Mononuclear cell (primary cell): ENCODE results near the gene TSC2. TPM values are rescaled to one million over a fixed set of nuclear protein-coding genes. Genes with fewer than 3 reads are reported as not detected.
"Not testable (repeated sequence)": the region's sequence is repeated elsewhere in the genome, so short reads cannot be mapped to it uniquely, and the experiment has no call there.

Source experiments
- H3K27me3 ChIP-seq: 2 replicates; pipeline ENCODE4 v1.6.0; 2011; ENCODE audit warnings: low read length, control low read depth; ENCODE audit not compliant: insufficient read depth
- H3K4me1 ChIP-seq: 2 replicates; pipeline ENCODE4 v1.5.1; 2011; ENCODE audit warnings: mild to moderate bottlenecking, low read length, control low read depth; ENCODE audit not compliant: insufficient read depth
- H3K4me3 ChIP-seq: 2 replicates; pipeline ENCODE4 v1.5.1; 2011; ENCODE audit warnings: mild to moderate bottlenecking, low read length, moderate library complexity
- H3K9me3 ChIP-seq: 2 replicates; pipeline ENCODE4 v1.5.1; 2011; ENCODE audit warnings: low read depth, mild to moderate bottlenecking, control low read depth, low read length
- total RNA-seq: library from RNA; depleted of rRNA; stranded (reverse); fragments of >200 nt; gene quantifications from one replicate; pipeline ENCODE4 v1.2.3, GENCODE V29; 2012

Gene TSC2
- total RNA-seq, 1 donor = 28.3 TPM

DNA sequence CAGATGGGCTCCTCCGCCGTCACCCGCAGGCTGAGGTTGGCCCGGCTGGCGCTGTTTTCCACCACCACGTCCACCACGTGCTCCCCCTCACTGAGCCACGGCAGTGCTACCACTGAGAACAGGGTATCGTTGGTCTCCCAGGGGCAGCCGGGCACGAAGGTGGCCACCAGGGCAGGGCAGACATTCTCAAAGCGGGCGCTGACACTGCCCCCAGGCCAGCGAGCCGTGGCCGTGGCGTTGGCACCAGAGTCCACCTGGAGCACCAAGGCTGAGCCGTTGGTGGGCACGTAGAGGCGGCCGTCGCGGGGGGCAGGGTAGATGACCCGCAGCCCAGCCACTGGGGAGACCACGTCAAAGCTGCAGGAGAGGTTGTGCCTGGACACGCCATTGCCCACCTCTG is 66.4 kb downstream of the TSC2 start:
- H3K9me3 ChIP-seq, H3K27me3 ChIP-seq, H3K4me3 ChIP-seq, H3K4me1 ChIP-seq: not testable (repeated sequence)

DNA sequence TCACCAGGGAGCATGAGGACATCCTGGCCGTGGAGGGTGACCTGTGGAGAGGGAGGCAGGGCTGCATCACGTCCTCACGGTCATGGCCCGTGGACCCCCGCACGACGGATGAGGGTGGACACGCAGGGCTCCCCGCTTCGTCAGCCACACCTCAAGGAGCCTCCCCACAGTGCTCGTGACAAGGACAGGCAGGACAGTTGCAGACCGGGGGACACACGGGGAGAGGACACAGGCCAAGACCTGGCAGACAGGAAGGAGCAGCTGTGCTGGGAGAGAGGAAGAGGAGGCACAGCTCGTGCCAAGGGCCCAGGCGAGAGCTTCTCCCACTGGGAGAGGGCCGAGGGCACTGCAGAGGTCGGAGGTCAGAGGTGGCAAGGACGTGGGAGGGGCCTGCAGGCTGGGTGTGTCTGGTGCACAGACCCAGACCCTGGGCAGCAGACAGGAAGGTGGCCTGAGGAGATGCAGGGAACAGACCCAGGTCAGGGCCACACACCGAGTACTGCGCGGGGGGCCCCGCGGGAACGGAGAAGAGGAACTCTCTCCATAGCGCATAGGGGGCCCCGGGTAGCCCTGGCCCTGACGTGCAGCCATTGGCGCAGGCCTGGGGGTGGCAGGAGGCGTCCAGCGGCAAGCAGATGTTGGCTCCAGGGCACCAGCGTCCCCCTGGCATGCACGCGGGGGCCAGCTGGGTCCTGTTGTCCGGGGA is 67.3 kb downstream of the TSC2 start:
- H3K4me1 ChIP-seq, H3K27me3 ChIP-seq, H3K4me3 ChIP-seq, H3K9me3 ChIP-seq: not testable (repeated sequence)

DNA sequence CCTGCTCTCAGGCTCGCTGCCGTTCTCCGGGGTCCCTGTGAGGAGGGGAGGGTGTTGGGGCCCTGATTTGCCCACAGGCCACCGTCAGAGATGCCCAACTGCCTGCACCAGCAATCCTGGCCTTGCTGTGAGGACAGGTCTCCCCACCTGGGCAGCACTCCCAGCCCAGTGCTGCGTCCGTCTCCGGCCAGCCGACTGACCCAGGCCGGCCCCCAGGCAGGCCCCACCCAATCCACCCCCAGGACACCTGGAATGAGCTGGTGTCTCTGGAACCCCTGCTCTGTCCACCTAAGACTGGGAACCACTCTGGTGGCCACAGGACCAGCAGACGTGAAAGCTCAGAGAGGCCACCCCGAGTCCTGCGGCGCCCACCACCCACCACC is 67.8 kb downstream of the TSC2 start:
- Histone ChIP-seq H3K9me3 (no peaks in the 10 kb centered on the region), H3K4me1 (no peaks in the 10 kb centered on the region), H3K27me3 (no peaks in the 10 kb centered on the region), H3K4me3 (no peak overlapping the region)

DNA sequence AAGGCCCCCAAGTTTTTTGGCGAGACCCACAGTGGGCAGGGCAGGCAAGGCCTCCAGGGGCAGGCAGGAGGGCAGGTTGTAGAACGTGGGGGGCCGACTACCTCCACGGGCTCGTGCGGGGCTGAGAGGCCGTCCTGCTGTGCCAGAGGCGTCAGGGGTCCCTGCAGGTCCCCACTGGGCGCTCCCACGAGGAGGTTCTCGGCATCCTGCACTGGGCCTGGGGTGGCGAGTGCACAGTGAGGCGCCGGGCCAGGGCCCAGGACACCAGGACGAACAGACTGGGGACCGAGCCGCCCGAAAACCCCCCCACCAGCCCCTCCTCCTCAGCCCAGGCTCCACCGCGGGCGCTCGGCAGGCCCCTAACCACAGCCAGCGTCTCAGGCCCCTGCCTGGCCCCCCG is 68.6 kb downstream of the TSC2 start:
- H3K9me3 ChIP-seq, H3K4me3 ChIP-seq, H3K27me3 ChIP-seq, H3K4me1 ChIP-seq: not testable (repeated sequence)

DNA sequence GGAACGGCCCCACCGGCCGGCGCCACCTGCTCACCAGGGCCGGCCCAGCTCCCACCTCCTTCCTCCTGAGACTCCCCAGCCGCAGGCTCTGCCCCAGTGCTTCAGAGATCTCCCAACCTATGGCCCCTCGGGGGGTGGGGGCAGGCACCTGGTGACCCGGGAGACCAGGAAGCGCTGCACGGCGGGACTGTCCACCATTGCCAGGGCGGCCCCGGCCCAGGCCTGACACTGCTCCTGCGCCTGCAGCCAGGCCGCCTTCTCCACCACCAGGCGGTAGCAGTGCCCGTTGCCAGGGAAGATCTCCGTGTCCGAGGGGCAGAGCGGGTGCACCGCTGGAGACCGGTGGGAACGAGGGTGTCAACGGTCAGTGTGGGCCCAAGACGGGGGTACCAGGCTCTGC is 69.6 kb downstream of the TSC2 start:
- not testable (repeated sequence) for H3K27me3 ChIP-seq, H3K4me3 ChIP-seq, H3K4me1 ChIP-seq, H3K9me3 ChIP-seq

DNA sequence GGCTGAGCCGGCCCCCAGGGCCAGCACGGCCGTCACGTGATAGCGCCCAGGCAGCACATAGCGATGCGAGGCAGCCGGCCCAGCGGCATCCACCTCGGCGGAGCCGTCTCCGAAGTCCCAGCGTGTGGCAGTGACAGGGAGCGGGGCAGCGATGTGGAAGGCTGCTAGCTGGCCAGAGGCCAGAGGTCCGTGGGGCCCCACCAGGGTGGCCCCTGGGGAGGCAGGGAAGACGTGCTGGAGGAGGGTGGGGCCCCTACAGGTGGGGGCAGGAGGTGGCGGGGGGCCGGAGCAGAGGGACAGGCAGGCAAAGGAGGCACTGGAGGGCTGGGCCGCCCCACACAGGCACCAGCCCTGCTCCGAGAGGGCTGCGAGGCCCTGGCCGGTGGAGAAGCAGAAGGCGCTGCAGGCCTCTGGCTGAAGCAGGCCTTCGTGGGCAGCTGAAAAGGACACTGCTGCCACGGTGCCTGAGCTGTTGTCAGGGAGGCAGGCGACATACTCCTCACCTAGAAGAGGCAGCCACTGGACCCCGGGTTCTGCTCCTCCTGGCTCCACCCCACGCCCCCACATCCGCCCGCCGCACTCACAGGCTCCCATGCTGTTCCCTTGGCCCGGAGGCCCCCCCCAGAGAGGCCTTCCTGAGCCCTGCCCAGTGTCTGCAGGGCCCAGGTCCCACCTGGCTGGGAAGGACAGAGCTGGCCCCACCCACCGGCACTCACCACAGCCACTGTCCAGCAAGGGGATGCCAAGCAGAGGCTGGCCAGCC is 70.4 kb downstream of the TSC2 start:
- not testable (repeated sequence) for H3K27me3 ChIP-seq, H3K4me1 ChIP-seq, H3K9me3 ChIP-seq, H3K4me3 ChIP-seq

DNA sequence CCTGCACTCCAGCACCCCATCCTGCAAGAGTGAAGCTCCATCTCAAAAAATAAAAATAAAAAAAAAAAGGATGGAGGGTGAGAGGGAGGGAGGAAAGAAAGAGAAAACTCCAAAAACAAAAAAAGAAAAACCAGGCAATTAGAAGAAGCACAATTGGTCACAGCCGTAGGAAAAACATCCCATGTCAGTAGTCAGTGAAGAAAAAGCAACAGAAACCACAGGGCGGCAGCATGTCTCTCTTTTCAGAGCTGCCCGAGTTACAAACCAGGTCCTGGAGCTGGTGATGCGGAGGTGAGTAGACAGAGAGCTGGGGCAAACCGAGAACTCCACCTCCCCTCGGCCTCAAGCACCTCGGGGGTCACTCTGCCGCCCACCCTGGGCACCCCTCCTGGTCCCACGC is 73.5 kb downstream of the TSC2 start:
- not testable (repeated sequence) for H3K27me3 ChIP-seq, H3K4me3 ChIP-seq, H3K9me3 ChIP-seq, H3K4me1 ChIP-seq

DNA sequence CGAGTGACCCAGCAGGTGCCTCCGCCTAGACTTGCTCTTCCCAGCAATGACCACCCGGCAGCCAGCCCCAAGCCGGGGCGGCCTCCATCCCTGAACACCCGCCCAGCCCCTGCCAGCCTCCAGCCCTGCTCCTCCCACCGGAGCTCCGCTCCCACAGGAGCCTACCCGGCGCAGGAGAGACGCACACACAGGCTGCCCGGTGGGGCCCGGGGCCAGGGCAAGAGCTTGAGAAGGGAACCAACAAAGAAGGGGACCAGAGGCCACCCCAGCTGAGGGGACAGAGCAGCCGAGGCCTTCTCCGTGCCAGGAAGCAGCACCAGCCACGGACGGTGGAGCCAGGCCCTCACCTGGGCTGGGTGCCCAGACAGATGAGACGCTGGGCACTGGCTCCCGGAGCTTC is 74.1 kb downstream of the TSC2 start:
- H3K9me3 ChIP-seq = no peaks in the 10 kb centered on the region
- no peaks in the 10 kb centered on the region for H3K27me3 ChIP-seq
- peaks cover 7% of the 10 kb centered on the region for H3K4me1 ChIP-seq
- no peak overlapping the region for H3K4me3 ChIP-seq

DNA sequence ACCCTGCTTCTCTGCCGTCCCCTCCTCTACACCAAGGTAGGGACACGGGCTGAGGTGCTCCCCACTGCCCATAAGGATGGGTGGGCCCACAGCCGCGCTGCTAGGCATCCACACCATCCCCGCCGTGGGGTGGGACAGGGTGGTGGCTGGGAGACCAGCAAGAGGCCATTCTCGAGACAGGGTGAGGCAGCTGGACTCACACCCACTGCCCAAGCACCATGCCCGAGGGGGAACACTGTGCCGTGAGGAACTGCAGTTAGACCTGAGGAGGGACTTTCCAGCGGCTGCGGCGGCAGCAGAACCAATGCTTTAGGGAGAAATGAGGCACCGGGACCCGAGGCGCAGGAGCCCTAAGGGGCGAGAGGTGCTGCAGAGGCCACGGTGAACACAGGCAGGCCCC is 74.6 kb downstream of the TSC2 start:
- Histone ChIP-seq H3K9me3 (no peaks in the 10 kb centered on the region), H3K4me1 (peaks cover 7% of the 10 kb centered on the region), H3K27me3 (no peaks in the 10 kb centered on the region), H3K4me3 (no peak overlapping the region)

DNA sequence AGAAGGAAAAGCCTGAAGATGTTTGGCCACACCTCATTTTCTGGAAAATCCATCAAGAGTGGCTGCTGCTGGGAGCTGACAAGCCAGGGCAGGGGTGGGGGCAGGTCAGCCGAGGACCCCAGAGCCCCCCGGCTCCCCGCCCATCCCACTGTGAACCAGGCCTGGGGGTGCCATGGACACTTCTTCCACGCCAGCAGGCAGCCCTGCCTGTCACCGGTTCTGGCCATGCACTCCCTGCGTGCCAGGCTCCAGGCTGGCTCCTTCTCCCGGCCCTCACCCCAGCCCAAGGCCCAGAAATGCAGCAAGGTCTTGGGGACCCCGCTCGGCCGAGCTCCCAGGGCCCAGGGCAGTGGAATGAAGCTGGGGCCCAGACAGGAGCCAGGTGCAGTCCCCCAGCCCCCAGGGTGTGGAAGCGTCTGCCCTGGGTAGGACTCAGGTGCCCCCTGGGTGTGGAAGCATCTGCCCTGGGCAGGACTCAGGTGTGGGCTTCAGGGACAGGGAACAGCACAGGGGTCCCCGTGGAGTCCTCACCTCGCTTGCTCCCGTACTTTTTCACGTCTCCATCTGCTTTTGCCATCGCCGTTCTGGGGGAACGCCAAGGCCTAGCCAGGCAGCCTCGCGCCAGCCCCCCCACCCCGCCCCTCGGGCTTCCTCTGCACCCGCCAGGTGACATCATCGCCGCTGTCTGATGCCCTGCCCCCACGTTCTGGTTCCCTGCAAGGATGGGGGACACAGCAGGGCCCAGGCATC is 75.3 kb downstream of the TSC2 start:
- H3K4me1 ChIP-seq, H3K27me3 ChIP-seq, H3K4me3 ChIP-seq, H3K9me3 ChIP-seq: not testable (repeated sequence)

DNA sequence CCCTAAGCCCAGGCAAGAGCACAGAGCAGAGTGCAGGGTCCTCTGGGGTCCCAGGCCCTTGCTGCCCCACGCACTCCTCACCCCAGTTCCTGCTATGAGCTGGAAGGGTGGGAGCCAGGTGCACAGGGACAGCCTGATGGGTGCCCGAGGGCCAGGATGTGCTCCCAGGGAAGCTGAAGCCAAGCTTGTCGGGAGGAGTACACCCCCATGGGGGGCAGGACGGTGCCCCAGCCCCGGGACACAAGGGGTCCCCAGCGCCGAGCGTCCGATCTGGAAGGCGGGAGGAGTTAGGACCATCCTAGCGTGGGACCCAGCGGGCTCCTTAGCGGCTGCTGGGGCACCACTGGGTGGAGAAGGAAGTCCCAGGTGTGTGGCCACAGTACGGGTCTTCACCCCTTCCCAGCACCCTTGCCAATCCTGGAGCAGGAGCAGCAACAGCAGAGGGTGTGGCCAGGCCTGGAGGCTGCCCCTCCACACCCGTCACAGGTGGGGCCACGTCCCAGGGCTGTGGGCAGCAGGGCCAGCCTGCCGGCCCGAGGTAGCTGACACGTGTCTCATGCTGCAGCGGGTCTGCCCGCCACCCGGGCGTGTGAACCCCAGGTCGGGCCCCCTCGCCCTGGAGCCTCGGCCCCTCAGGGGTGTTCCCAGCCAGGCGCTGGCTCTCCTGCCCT is 76.1 kb downstream of the TSC2 start:
- not testable (repeated sequence) for H3K27me3 ChIP-seq, H3K9me3 ChIP-seq, H3K4me3 ChIP-seq
- H3K4me1 ChIP-seq = peaks cover 13% of the 10 kb centered on the region

DNA sequence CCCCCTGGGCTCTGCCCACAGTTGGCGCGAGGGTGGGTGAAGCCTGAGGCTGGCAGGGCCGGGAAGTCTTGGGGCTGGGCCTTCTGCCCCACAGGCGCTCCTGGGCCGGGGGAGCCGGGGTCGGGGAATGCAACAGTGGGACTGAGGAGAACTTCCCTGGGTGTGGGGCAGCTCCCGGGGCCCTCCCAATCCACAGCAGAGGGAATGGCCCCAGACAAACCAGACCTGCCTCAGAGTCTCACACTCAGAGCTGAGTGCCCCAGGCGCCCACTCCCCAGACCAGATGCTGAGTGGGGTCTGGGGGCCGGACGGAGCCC is 76.5 kb downstream of the TSC2 start:
- peaks cover 14% of the 10 kb centered on the region for H3K4me1 ChIP-seq
- not testable (repeated sequence) for H3K4me3 ChIP-seq, H3K27me3 ChIP-seq, H3K9me3 ChIP-seq

DNA sequence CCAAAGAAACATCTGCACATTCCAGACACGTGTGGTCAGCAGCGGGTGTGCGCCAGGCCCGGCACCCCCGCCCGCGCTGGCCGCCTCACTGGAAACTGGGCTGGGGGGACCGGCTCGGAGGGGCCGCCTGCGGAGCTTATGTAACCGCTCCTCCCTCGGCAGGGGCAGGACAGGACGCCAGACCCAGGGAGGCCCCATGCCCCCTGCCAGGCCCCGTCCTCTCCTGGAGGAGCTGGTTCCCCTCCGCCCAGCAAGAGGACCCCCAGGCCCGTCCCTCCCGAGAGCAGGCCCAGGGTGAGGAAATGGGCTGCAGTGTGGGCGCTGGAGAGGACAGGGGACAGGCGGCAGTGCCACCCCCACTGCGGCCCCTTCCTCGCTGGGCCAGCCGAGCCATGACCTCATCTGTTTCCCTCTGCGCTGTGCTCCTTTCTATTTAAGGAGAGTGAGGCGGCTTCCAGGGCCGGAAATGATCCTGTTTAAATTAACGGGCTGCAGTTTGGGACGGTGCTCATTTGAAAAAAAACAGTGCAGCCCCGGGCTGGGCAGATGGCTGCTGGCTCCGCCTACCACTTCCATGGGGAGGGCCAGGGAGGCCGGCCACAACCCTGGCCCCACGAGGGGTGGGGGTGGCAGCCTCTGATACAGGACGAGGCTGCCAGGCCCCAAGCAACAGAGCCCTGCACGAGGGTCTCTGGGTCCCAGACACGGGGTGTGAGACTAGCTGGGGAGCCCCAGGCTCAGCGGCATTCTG is 77.1 kb downstream of the TSC2 start:
- H3K27me3 ChIP-seq, H3K4me3 ChIP-seq, H3K9me3 ChIP-seq: not testable (repeated sequence)
- H3K4me1 ChIP-seq = peaks cover 14% of the 10 kb centered on the region

DNA sequence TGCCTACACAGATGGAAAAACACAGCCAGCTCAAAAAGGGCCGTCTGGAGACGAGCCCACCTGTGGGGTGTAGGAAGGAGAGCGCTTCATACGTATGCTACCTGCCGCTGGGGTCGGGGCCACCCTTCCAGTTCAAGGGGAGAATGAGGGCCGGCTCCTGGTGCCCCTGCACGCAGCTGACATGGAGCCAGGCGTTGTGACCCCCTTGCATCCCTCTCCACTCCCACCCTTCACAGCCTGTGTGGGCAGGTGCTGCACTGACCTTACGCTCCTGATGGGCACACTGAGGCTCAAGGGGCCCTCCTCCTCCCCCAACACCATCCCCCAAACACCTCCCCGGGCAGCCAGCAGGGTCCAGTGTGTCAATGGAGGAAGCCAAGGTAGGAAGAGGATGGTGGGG is 77.8 kb downstream of the TSC2 start:
- peaks cover 14% of the 10 kb centered on the region for H3K4me1 ChIP-seq
- not testable (repeated sequence) for H3K9me3 ChIP-seq, H3K4me3 ChIP-seq, H3K27me3 ChIP-seq

DNA sequence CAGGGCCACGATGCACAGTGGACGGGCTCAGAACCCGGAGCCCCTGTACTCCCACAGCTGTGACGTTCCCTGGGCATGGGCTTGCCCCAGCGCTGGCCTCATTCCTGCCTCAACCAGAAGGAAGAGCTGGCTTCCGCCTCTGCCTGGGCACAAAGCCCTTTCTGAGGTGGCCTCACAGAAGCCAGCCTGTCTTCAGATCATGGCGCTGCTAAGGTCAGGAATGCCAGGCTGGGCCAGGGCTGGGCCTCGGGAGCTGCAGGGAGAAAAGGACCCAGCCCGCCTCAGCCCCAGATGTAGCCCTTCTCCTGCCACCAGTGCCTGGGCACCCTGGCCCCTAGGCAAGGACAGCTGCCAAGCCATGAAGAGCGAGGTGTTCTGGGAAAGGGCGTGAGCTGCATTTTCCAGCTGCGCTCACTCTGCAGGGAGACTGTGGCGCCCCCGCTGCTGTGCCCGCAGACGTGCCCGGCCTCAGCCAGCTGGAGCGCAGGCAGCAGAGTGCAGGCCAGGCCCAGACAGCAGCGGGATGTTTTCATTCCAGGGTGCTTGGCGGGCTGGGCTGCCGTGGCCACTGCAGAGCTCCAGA is 78.5 kb downstream of the TSC2 start:
- peaks cover 14% of the 10 kb centered on the region for H3K4me1 ChIP-seq
- not testable (repeated sequence) for H3K9me3 ChIP-seq, H3K4me3 ChIP-seq, H3K27me3 ChIP-seq
